ENCODE results near the gene TRPC3. TPM values are rescaled to one million over a fixed set of nuclear protein-coding genes. Genes with fewer than 3 reads are reported as not detected.

Gene TRPC3
- under 1 TPM in 4 of 5 donors, not detected in 1; 0.18 to 0.59 (median 0.33) TPM for total RNA-seq
- 0.18 TPM for total RNA-seq (2013)
- 0.10 to 3.8 (median 0.53) reads per million in 29 experiments for total RNA-seq

GRCh38 chr4:121951521-121952110 is at the start of gene TRPC3:
TRPC3 (minus strand) TSS chr4:121952060; CDS start chr4:121951680, 380 bp downstream.
- Histone ChIP-seq H3K4me1 (ENCODE audit: control insufficient read depth in 1 of 2, extremely low read depth in 1 of 2, insufficient read depth in 2 of 2, low read length in 2 of 2) (peaks cover 6 to 17% of the 10 kb centered on the region in 2 experiments), H3K27me3 (replicated peaks in 1 of 2; ENCODE audit: control insufficient read depth in 2 of 2, extremely low read depth in 1 of 2, insufficient read depth in 2 of 2, low read length in 1 of 2) (peaks cover 14 to 19% of the 10 kb centered on the region in 2 experiments), H3K27ac (ENCODE audit: low read length) (no peak within 1 kb of the TSS), H3K9me3 (no peaks in the 10 kb centered on the region), H3K36me3 (ENCODE audit: control insufficient read depth in 2 of 2, extremely low read depth in 1 of 2, insufficient read depth in 1 of 2, low read length in 1 of 2) (no peaks in the 10 kb centered on the region), H3K4me3 (ENCODE audit: control insufficient read depth in 1 of 2, extremely low read depth in 1 of 2, low read length in 1 of 2) (peak within 1 kb of the TSS; percentile 64 to 93)
- DNase-seq (peak in 18 of 35 experiments; percentile 1 to 54 (median 16)), ATAC-seq (replicated peaks in 1 of 4) (peak; percentile 43 to 48 (median 46))
- Mint-ChIP-seq H3K4me3 (peak within 1 kb of the TSS; percentile 79 to 90 (median 87)), H3K9me3 (no peaks in the 10 kb centered on the region), H3K36me3 (no peaks in the 10 kb centered on the region), H3K4me1 (peaks cover 14 to 22% (median 19%) of the 10 kb centered on the region in 3 donors), H3K27ac (peak within 1 kb of the TSS in 1 of 2 donors; percentile 10), H3K27me3 (peaks cover 10 to 38% of the 10 kb centered on the region in 2 donors)
- CTCF ChIA-PET, result no interaction called here
- under 1% methylated on average over 58 of the region's 69 CpGs for WGBS (ENCODE audit: insufficient coverage)
- POLR2A ChIA-PET, result no interaction called here

GRCh38 chr4:122000849-122001248 is 49.0 kb upstream of the TRPC3 start:
- no peaks in the 10 kb centered on the region for H3K9me3 Mint-ChIP-seq
- H3K27ac Mint-ChIP-seq, result no peak overlapping the region
- Histone ChIP-seq H3K9me3 (no peaks in the 10 kb centered on the region), H3K36me3 (ENCODE audit: control insufficient read depth in 2 of 2, extremely low read depth in 1 of 2, insufficient read depth in 1 of 2, low read length in 1 of 2) (no peaks in the 10 kb centered on the region), H3K4me1 (ENCODE audit: control insufficient read depth in 1 of 2, extremely low read depth in 1 of 2, insufficient read depth in 2 of 2, low read length in 2 of 2) (no peaks in the 10 kb centered on the region), H3K27me3 (replicated peaks in 1 of 2; ENCODE audit: control insufficient read depth in 2 of 2, extremely low read depth in 1 of 2, insufficient read depth in 2 of 2, low read length in 1 of 2) (peaks cover 5 to 8% of the 10 kb centered on the region in 2 experiments), H3K4me3 (ENCODE audit: control insufficient read depth in 1 of 2, extremely low read depth in 1 of 2, low read length in 1 of 2) (no peak overlapping the region), H3K27ac (ENCODE audit: low read length) (no peak overlapping the region)
- WGBS (ENCODE audit: insufficient coverage), result no CpG with 5 or more reads among the region's 4 CpGs
- no peak for ATAC-seq (replicated peaks in 1 of 4)
- no peaks in the 10 kb centered on the region for H3K36me3 Mint-ChIP-seq
- CTCF ChIA-PET, result no interaction called here
- peaks cover 11 to 22% of the 10 kb centered on the region in 2 donors for H3K27me3 Mint-ChIP-seq
- no peaks in the 10 kb centered on the region for H3K4me1 Mint-ChIP-seq
- POLR2A ChIA-PET, result no interaction called here
- DNase-seq, result no peak
- no peak overlapping the region for H3K4me3 Mint-ChIP-seq

GRCh38 chr4:121998024-121998423 is 46.2 kb upstream of the TRPC3 start:
- Histone ChIP-seq H3K4me1 (ENCODE audit: control insufficient read depth in 1 of 2, extremely low read depth in 1 of 2, insufficient read depth in 2 of 2, low read length in 2 of 2) (no peaks in the 10 kb centered on the region), H3K4me3 (ENCODE audit: control insufficient read depth in 1 of 2, extremely low read depth in 1 of 2, low read length in 1 of 2) (no peak overlapping the region), H3K9me3 (no peaks in the 10 kb centered on the region), H3K27me3 (replicated peaks in 1 of 2; ENCODE audit: control insufficient read depth in 2 of 2, extremely low read depth in 1 of 2, insufficient read depth in 2 of 2, low read length in 1 of 2) (peaks cover 3 to 9% of the 10 kb centered on the region in 2 experiments), H3K27ac (ENCODE audit: low read length) (no peak overlapping the region), H3K36me3 (ENCODE audit: control insufficient read depth in 2 of 2, extremely low read depth in 1 of 2, insufficient read depth in 1 of 2, low read length in 1 of 2) (no peaks in the 10 kb centered on the region)
- Mint-ChIP-seq H3K4me1 (no peaks in the 10 kb centered on the region), H3K36me3 (no peaks in the 10 kb centered on the region), H3K4me3 (no peak overlapping the region), H3K9me3 (no peaks in the 10 kb centered on the region), H3K27ac (no peak overlapping the region), H3K27me3 (peaks cover 20 to 31% of the 10 kb centered on the region in 2 donors)
- ChIA-PET CTCF (interaction anchor here (1.1 to 1.6 kb wide), 3 partner anchors 11 to 97 kb away, joined by 3 to 5 read pairs (median 4); no protein-coding TSS in a partner anchor), POLR2A (interaction anchor here in 1 of 2 donors (0.8 kb wide), 1 partner anchor 10 kb away, joined by 3 read pairs; no protein-coding TSS in a partner anchor)
- DNase-seq (peak in 1 of 35 experiments; percentile 15), ATAC-seq (replicated peaks in 1 of 4) (no peak)
- 64% methylated on average over 4 of the region's 4 CpGs for WGBS (ENCODE audit: insufficient coverage)

- no peaks in the 10 kb centered on the region for H3K4me1 Mint-ChIP-seq
- DNase-seq (no peak), ATAC-seq (replicated peaks in 1 of 4) (no peak)
- ChIA-PET CTCF (no interaction called here), POLR2A (no interaction called here)
- peaks cover 16 to 26% of the 10 kb centered on the region in 2 donors for H3K27me3 Mint-ChIP-seq
- Histone ChIP-seq H3K36me3 (ENCODE audit: control insufficient read depth in 2 of 2, extremely low read depth in 1 of 2, insufficient read depth in 1 of 2, low read length in 1 of 2) (no peaks in the 10 kb centered on the region), H3K4me1 (ENCODE audit: control insufficient read depth in 1 of 2, extremely low read depth in 1 of 2, insufficient read depth in 2 of 2, low read length in 2 of 2) (no peaks in the 10 kb centered on the region), H3K9me3 (no peaks in the 10 kb centered on the region), H3K27me3 (replicated peaks in 1 of 2; ENCODE audit: control insufficient read depth in 2 of 2, extremely low read depth in 1 of 2, insufficient read depth in 2 of 2, low read length in 1 of 2) (peaks cover 3 to 9% of the 10 kb centered on the region in 2 experiments), H3K27ac (ENCODE audit: low read length) (no peak overlapping the region), H3K4me3 (ENCODE audit: control insufficient read depth in 1 of 2, extremely low read depth in 1 of 2, low read length in 1 of 2) (no peak overlapping the region)
- WGBS (ENCODE audit: insufficient coverage), result 29% methylated on average over 1 of the region's 3 CpGs
- H3K36me3 Mint-ChIP-seq, result no peaks in the 10 kb centered on the region
- H3K4me3 Mint-ChIP-seq, result no peak overlapping the region
- H3K27ac Mint-ChIP-seq, result no peak overlapping the region
- H3K9me3 Mint-ChIP-seq, result no peaks in the 10 kb centered on the region
Measured at GRCh38 chr4:121995790-121996537, 44.1 kb upstream of the TRPC3 start.

GRCh38 chr4:121991968-121992367 is 40.1 kb upstream of the TRPC3 start:
- no peak overlapping the region for H3K27ac ChIP-seq (ENCODE audit: low read length)
- peaks cover 4 to 7% of the 10 kb centered on the region in 2 experiments for H3K27me3 ChIP-seq (replicated peaks in 1 of 2; ENCODE audit: control insufficient read depth in 2 of 2, extremely low read depth in 1 of 2, insufficient read depth in 2 of 2, low read length in 1 of 2)
- no peak overlapping the region for H3K4me3 ChIP-seq (ENCODE audit: control insufficient read depth in 1 of 2, extremely low read depth in 1 of 2, low read length in 1 of 2)
- Mint-ChIP-seq H3K27ac (no peak overlapping the region), H3K27me3 (peaks cover 34 to 36% of the 10 kb centered on the region in 2 donors), H3K4me1 (no peaks in the 10 kb centered on the region), H3K9me3 (no peaks in the 10 kb centered on the region), H3K4me3 (no peak overlapping the region), H3K36me3 (no peaks in the 10 kb centered on the region)
- CTCF ChIA-PET, result interaction anchor here in 1 of 2 donors (0.7 kb wide), 1 partner anchor 19 kb away, joined by 4 read pairs; no protein-coding TSS in a partner anchor
- POLR2A ChIA-PET, result no interaction called here
- no peak for ATAC-seq (replicated peaks in 1 of 4)
- no peaks in the 10 kb centered on the region for H3K9me3 ChIP-seq
- DNase-seq, result no peak
- no peaks in the 10 kb centered on the region for H3K36me3 ChIP-seq (ENCODE audit: control insufficient read depth in 2 of 2, extremely low read depth in 1 of 2, insufficient read depth in 1 of 2, low read length in 1 of 2)
- H3K4me1 ChIP-seq (ENCODE audit: control insufficient read depth in 1 of 2, extremely low read depth in 1 of 2, insufficient read depth in 2 of 2, low read length in 2 of 2), result no peaks in the 10 kb centered on the region

GRCh38 chr4:121990489-121990888 is 38.6 kb upstream of the TRPC3 start:
- no peak overlapping the region for H3K4me3 ChIP-seq (ENCODE audit: control insufficient read depth in 1 of 2, extremely low read depth in 1 of 2, low read length in 1 of 2)
- peaks cover 36 to 39% of the 10 kb centered on the region in 2 donors for H3K27me3 Mint-ChIP-seq
- no peaks in the 10 kb centered on the region for H3K9me3 ChIP-seq
- H3K4me3 Mint-ChIP-seq, result no peak overlapping the region
- H3K9me3 Mint-ChIP-seq, result no peaks in the 10 kb centered on the region
- H3K36me3 ChIP-seq (ENCODE audit: control insufficient read depth in 2 of 2, extremely low read depth in 1 of 2, insufficient read depth in 1 of 2, low read length in 1 of 2), result no peaks in the 10 kb centered on the region
- H3K27ac ChIP-seq (ENCODE audit: low read length), result no peak overlapping the region
- no peaks in the 10 kb centered on the region for H3K4me1 Mint-ChIP-seq
- CTCF ChIA-PET, result no interaction called here
- H3K4me1 ChIP-seq (ENCODE audit: control insufficient read depth in 1 of 2, extremely low read depth in 1 of 2, insufficient read depth in 2 of 2, low read length in 2 of 2), result no peaks in the 10 kb centered on the region
- peaks cover 0 to 4% of the 10 kb centered on the region in 2 experiments for H3K27me3 ChIP-seq (replicated peaks in 1 of 2; ENCODE audit: control insufficient read depth in 2 of 2, extremely low read depth in 1 of 2, insufficient read depth in 2 of 2, low read length in 1 of 2)
- H3K27ac Mint-ChIP-seq, result no peak overlapping the region
- DNase-seq, result no peak
- no peak for ATAC-seq (replicated peaks in 1 of 4)
- H3K36me3 Mint-ChIP-seq, result no peaks in the 10 kb centered on the region
- POLR2A ChIA-PET, result interaction anchor here in 1 of 2 donors (0.6 kb wide), 1 partner anchor 513 kb away, joined by 3 read pairs; no protein-coding TSS in a partner anchor
- WGBS (ENCODE audit: insufficient coverage), result 96% methylated on average over 3 of the region's 6 CpGs
